Measurements from ENCODE around the gene ZNF594.

- TF ChIP-seq CTCF (IDR thresholded peaks at IDR 0.05; ENCODE audit: low read length) = no peak
- no peak for TF ChIP-seq EZH2 (IDR thresholded peaks at IDR 0.05; ENCODE audit: borderline replicate concordance, low read length)
Measured at GRCh38 chr17:5135726-5136579, 55.7 kb downstream of the ZNF594 start.
